Stimulated activated CD4-positive, alpha-beta T cell treated with anti-CD3 and anti-CD28 coated beads, Interleukin-15, amount 100 ng/mL, for 1 hour (primary cell): Measurements from ENCODE around the gene PDYN.

Source experiments
- DNase-seq, 2 donors: peaks; one replicate each; pipeline ENCODE4 v3.0.0-alpha.2; 2020; ENCODE audit warnings: low read depth in 1 of 2, low spot score in 1 of 2

The PDYN gene

GRCh38 chr20:1935696-1936366 is 58.0 kb downstream of the PDYN start:
- no peak for DNase-seq

- DNase-seq, result no peak
Measured at GRCh38 chr20:1934721-1935573, 58.9 kb downstream of the PDYN start.

- no peak for DNase-seq
Measured at GRCh38 chr20:1934156-1934555, 59.7 kb downstream of the PDYN start.

- DNase-seq, result no peak
Measured at GRCh38 chr20:1933465-1933870, 60.4 kb downstream of the PDYN start.

GRCh38 chr20:1932971-1933370 is 60.9 kb downstream of the PDYN start:
- DNase-seq, result no peak

- DNase-seq, result no peak
Measured at GRCh38 chr20:1931830-1932229, 62.0 kb downstream of the PDYN start.

- no peak for DNase-seq
Measured at GRCh38 chr20:1930165-1930564, 63.7 kb downstream of the PDYN start.

GRCh38 chr20:1929460-1929859 is 64.4 kb downstream of the PDYN start:
- DNase-seq, result no peak

- no peak for DNase-seq
Measured at GRCh38 chr20:1928782-1929181, 65.1 kb downstream of the PDYN start.
